Lower leg skin (tissue), 3 donors: ENCODE results near the gene ABL1.

Experiments used
- POLR2A ChIP-seq, 2 donors: fragments of 450-650 bp; IDR thresholded peaks; one replicate each; pipeline ENCODE4 v1.6.1; 2016 to 2017; ENCODE audit warnings: antibody characterized with exemption in 2 of 2, mild to moderate bottlenecking in 1 of 2, moderate library complexity in 1 of 2
- TF ChIP-seq, protein P1 (sequence below), 3 donors: fragments of 450-650 bp; IDR thresholded peaks; one replicate each; pipeline ENCODE4 v1.5.1; 2016; ENCODE audit warnings: antibody characterized with exemption in 3 of 3, mild to moderate bottlenecking in 3 of 3, moderate library complexity in 2 of 3

- TF ChIP-seq, protein P1, sequence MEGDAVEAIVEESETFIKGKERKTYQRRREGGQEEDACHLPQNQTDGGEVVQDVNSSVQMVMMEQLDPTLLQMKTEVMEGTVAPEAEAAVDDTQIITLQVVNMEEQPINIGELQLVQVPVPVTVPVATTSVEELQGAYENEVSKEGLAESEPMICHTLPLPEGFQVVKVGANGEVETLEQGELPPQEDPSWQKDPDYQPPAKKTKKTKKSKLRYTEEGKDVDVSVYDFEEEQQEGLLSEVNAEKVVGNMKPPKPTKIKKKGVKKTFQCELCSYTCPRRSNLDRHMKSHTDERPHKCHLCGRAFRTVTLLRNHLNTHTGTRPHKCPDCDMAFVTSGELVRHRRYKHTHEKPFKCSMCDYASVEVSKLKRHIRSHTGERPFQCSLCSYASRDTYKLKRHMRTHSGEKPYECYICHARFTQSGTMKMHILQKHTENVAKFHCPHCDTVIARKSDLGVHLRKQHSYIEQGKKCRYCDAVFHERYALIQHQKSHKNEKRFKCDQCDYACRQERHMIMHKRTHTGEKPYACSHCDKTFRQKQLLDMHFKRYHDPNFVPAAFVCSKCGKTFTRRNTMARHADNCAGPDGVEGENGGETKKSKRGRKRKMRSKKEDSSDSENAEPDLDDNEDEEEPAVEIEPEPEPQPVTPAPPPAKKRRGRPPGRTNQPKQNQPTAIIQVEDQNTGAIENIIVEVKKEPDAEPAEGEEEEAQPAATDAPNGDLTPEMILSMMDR (IDR thresholded peaks at IDR 0.05), result no peak
- no peak for TF ChIP-seq POLR2A (IDR thresholded peaks at IDR 0.05)
Observed at GRCh38 chr9:130887494-130888144, 52.6 kb downstream of the ABL1 start.
